SK-N-SH (cell line): ENCODE data around the gene SESN2. TPM values are rescaled to one million over a fixed set of nuclear protein-coding genes. Genes with fewer than 3 reads are reported as not detected.

Source experiments
- CTCF ChIA-PET: fragments of 300-600, 350-600 bp; formaldehyde crosslinking; extraction: SDS; loops from one replicate; lab custom pipeline; 2021; lab: Yijun Ruan, JAX
- POLR2A ChIA-PET: fragments of 350-600 bp; sonication (Branson Sonifier 250); formaldehyde crosslinking; extraction: SDS; loops from one replicate; lab custom pipeline; 2020; ENCODE audit warnings: antibody characterized with exemption, inconsistent platforms; lab: Yijun Ruan, JAX
- DNase-seq: peaks from one replicate; pipeline ENCODE4 v3.0.0; 2012
- H2AFZ ChIP-seq: fragments of 200-600 bp; sonication (generic); 2 replicates; pipeline ENCODE4 v1.8.1; 2016; ENCODE audit warnings: antibody characterized with exemption, mild to moderate bottlenecking, low read depth
- H3F3A ChIP-seq: fragments of 200-600 bp; sonication (generic); replicated peaks from 2 replicates; pipeline ENCODE3; 2016; ENCODE audit warnings: antibody characterized with exemption, mild to moderate bottlenecking; ENCODE audit not compliant: insufficient read depth
- H3K27ac ChIP-seq, 2 experiments: fragments of 200-500 bp in 1 of 2; fragments of 200-600 bp in 1 of 2; sonication (Bioruptor generic) in 1 of 2; sonication (generic), shearing (Covaris generic) in 1 of 2; 2 replicates each; pipeline versions ENCODE4 v1.5.1 to v1.6.1; 2014 to 2016; ENCODE audit warnings: low read depth in 2 of 2, inconsistent platforms in 1 of 2, low read length in 1 of 2, mild to moderate bottlenecking in 1 of 2, mixed read lengths in 1 of 2
- H3K27me3 ChIP-seq: fragments of 200-600 bp; sonication (generic), shearing (Covaris generic); 2 replicates; pipeline ENCODE4 v1.6.1; 2016; ENCODE audit warnings: mixed run types; ENCODE audit not compliant: insufficient read depth
- H3K36me3 ChIP-seq, 2 experiments: fragments of 200-500 bp in 1 of 2; fragments of 200-600 bp in 1 of 2; sonication (Bioruptor generic) in 1 of 2; sonication (generic) in 1 of 2; replicated peaks in 1 of 2; 2 replicates each; pipeline versions ENCODE3 to v1.5.1; 2014 to 2016; ENCODE audit warnings: low read length in 1 of 2, mild to moderate bottlenecking in 1 of 2; ENCODE audit not compliant: insufficient read depth in 2 of 2, control insufficient read depth in 1 of 2
- H3K4me1 ChIP-seq, 2 experiments: fragments of 200-500 bp in 1 of 2; fragments of 200-600 bp in 1 of 2; sonication (Bioruptor generic) in 1 of 2; sonication (generic), shearing (Covaris generic) in 1 of 2; 2 replicates each; pipeline versions ENCODE4 v1.5.1 to v1.6.1; 2014 to 2016; ENCODE audit warnings: low read depth in 1 of 2, low read length in 1 of 2, mixed run types in 1 of 2; ENCODE audit not compliant: insufficient read depth in 2 of 2, control insufficient read depth in 1 of 2
- H3K4me2 ChIP-seq: fragments of 200-600 bp; sonication (generic), shearing (Covaris generic); 2 replicates; pipeline ENCODE4 v1.6.1; 2017; ENCODE audit warnings: mixed run types
- H3K4me3 ChIP-seq, 2 experiments: fragments of 200-500 bp in 1 of 2; fragments of 200-600 bp in 1 of 2; sonication (Bioruptor generic) in 1 of 2; sonication (generic), shearing (Covaris generic) in 1 of 2; 2 replicates each; pipeline versions ENCODE4 v1.5.1 to v1.8.1; 2014 to 2016; ENCODE audit warnings: low read depth in 2 of 2, inconsistent platforms in 1 of 2, low read length in 1 of 2, mild to moderate bottlenecking in 1 of 2, mixed read lengths in 1 of 2, moderate library complexity in 1 of 2
- H3K79me2 ChIP-seq: fragments of 200-600 bp; sonication (generic); 2 replicates; pipeline ENCODE4 v1.8.1; 2017; ENCODE audit warnings: mild to moderate bottlenecking; ENCODE audit not compliant: insufficient read depth
- H3K9ac ChIP-seq: fragments of 200-600 bp; sonication (generic); 2 replicates; pipeline ENCODE4 v1.6.1; 2017; ENCODE audit warnings: mixed run types
- H3K9me2 ChIP-seq: fragments of 200-600 bp; sonication (generic); 2 replicates; pipeline ENCODE4 v1.6.1; 2017; ENCODE audit warnings: mixed run types
- H3K9me3 ChIP-seq: fragments of 200-600 bp; sonication (generic); 2 replicates; pipeline ENCODE4 v1.6.1; 2017; ENCODE audit warnings: mixed run types, mild to moderate bottlenecking, moderate library complexity
- H4K20me1 ChIP-seq: fragments of 200-600 bp; sonication (generic); 2 replicates; pipeline ENCODE4 v1.6.1; 2017; ENCODE audit warnings: mild to moderate bottlenecking, mixed run types; ENCODE audit not compliant: insufficient read depth
- CHD2 ChIP-seq: fragments of 150-350 bp; IDR thresholded peaks from 2 replicates; pipeline ENCODE4 v1.6.1; 2018; ENCODE audit warnings: low read length; ENCODE audit not compliant: partially characterized antibody
- FOSL2 ChIP-seq: IDR thresholded peaks from 2 replicates; pipeline ENCODE4 v1.4.0; 2012; ENCODE audit warnings: low read depth, mild to moderate bottlenecking, moderate library complexity, borderline replicate concordance
- FOXM1 ChIP-seq: IDR thresholded peaks from 2 replicates; pipeline ENCODE4 v1.4.0; 2012; ENCODE audit warnings: low read depth, mild to moderate bottlenecking
- GABPA ChIP-seq: IDR thresholded peaks from 2 replicates; pipeline ENCODE4 v1.4.0; 2012; ENCODE audit warnings: low read depth, mild to moderate bottlenecking
- GATA2 ChIP-seq: sonication (generic); formaldehyde crosslinking; IDR thresholded peaks from 2 replicates; pipeline ENCODE4 v1.5.0; 2020; ENCODE audit warnings: mild to moderate bottlenecking, missing genetic modification reagents
- MXI1 ChIP-seq: IDR thresholded peaks from 2 replicates; pipeline ENCODE4 v1.6.1; 2012; ENCODE audit warnings: mild to moderate bottlenecking, low read depth, low read length, improper control_type of control experiment
- NFIC ChIP-seq: IDR thresholded peaks from 2 replicates; pipeline ENCODE4 v1.4.0; 2012; ENCODE audit warnings: borderline replicate concordance
- NRF1 ChIP-seq: IDR thresholded peaks from 2 replicates; pipeline ENCODE4 v1.6.1; 2012; ENCODE audit warnings: low read depth, mild to moderate bottlenecking, low read length
- RAD21 ChIP-seq: IDR thresholded peaks from 2 replicates; pipeline ENCODE4 v1.6.1; 2012; ENCODE audit warnings: mild to moderate bottlenecking, low read length
- RXRA ChIP-seq: IDR thresholded peaks from 2 replicates; pipeline ENCODE4 v1.4.0; 2012; ENCODE audit warnings: low read depth, mild to moderate bottlenecking, borderline replicate concordance
- TAF1 ChIP-seq: IDR thresholded peaks from 2 replicates; pipeline ENCODE4 v1.6.1; 2012; ENCODE audit warnings: low read depth, mild to moderate bottlenecking, low read length, moderate library complexity, borderline replicate concordance
- TEAD4 ChIP-seq: IDR thresholded peaks from 2 replicates; pipeline ENCODE4 v1.4.0; 2012; ENCODE audit warnings: mild to moderate bottlenecking, borderline replicate concordance; ENCODE audit not compliant: insufficient read depth
- YY1 ChIP-seq: IDR thresholded peaks from 2 replicates; pipeline ENCODE4 v1.4.0; 2012; ENCODE audit warnings: low read depth, mild to moderate bottlenecking
- WGBS: methylation state at CpG from one replicate; pipeline ENCODE4 v1.1.6; 2017; ENCODE audit warnings: low lambda C conversion rate; 5-methylcytosine and 5-hydroxymethylcytosine counted together
- polyA plus RNA-seq, 3 experiments: library from polyadenylated mRNA; depleted of rRNA; stranded (reverse); fragments of >200 nt; gene quantifications; 2 replicates each; pipeline ENCODE4 v1.2.3, GENCODE V29; 2012
- TF ChIP-seq, protein P1 (sequence below): IDR thresholded peaks from 2 replicates; pipeline ENCODE4 v1.4.0; 2012; ENCODE audit warnings: low read depth, borderline replicate concordance
- TF ChIP-seq, protein P2 (sequence below): fragments of 150-350 bp; IDR thresholded peaks from 2 replicates; pipeline ENCODE4 v1.6.1; 2016; ENCODE audit warnings: mild to moderate bottlenecking, low read depth, low read length

The SESN2 gene
- polyA plus RNA-seq, 1 of the 3 experiments (the other 2 are of a cell fraction): 14.1 TPM

DNA sequence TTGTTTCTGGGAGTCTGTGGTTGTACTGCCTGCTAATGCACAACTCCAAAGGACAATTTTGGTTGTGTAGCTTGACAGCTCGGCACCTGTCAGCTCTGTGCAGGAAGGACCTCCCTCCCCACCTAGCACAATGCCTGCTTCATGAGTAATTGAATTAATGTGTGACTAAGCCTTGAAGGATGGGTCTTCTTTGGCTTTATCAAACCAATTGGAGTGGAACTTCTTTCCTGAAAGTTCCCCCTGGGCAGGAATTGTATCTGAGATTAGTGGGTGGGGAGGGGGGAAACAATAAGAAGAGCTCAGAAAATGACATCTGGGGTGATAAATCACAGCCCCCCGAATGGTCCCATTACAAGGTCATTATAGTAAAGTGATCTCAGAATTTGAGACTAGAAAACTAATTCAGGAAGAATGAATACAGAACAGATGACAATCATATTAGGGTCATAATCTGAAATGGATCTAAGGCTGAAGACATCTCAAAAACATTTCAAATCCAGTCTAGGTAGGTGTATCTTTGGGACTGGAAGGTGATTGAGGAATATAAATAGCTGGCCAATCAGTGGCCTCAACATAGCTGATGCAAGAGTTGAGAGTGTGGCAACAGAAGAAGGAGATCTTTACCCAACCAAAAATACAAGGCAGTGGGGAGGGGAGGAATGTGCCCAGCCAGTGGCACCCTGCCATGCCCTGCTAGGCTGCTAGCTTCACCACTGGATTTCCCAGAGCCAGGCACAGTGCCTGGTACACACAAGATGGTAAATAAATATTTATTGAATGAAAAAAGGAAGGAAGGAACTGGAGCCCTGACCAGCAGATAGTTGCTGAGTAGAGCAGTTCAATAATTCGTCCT, 10.1 kb upstream of the SESN2 start (continued):
- TF ChIP-seq, protein P1, sequence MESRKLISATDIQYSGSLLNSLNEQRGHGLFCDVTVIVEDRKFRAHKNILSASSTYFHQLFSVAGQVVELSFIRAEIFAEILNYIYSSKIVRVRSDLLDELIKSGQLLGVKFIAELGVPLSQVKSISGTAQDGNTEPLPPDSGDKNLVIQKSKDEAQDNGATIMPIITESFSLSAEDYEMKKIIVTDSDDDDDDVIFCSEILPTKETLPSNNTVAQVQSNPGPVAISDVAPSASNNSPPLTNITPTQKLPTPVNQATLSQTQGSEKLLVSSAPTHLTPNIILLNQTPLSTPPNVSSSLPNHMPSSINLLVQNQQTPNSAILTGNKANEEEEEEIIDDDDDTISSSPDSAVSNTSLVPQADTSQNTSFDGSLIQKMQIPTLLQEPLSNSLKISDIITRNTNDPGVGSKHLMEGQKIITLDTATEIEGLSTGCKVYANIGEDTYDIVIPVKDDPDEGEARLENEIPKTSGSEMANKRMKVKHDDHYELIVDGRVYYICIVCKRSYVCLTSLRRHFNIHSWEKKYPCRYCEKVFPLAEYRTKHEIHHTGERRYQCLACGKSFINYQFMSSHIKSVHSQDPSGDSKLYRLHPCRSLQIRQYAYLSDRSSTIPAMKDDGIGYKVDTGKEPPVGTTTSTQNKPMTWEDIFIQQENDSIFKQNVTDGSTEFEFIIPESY: no peak
- TF ChIP-seq, protein P2, sequence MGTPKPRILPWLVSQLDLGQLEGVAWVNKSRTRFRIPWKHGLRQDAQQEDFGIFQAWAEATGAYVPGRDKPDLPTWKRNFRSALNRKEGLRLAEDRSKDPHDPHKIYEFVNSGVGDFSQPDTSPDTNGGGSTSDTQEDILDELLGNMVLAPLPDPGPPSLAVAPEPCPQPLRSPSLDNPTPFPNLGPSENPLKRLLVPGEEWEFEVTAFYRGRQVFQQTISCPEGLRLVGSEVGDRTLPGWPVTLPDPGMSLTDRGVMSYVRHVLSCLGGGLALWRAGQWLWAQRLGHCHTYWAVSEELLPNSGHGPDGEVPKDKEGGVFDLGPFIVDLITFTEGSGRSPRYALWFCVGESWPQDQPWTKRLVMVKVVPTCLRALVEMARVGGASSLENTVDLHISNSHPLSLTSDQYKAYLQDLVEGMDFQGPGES: no peak
- TF ChIP-seq RAD21 (no peak), NFIC (peak; percentile 16; the same call in 1 of the 2 replicates), GATA2 (CRISPR knock-in tag) (no peak; the same call in 1 of the 2 replicates), CHD2 (no peak), TAF1 (no peak), YY1 (no peak), TEAD4 (no peak), MXI1 (no peak), RXRA (no peak), NRF1 (no peak)

DNA sequence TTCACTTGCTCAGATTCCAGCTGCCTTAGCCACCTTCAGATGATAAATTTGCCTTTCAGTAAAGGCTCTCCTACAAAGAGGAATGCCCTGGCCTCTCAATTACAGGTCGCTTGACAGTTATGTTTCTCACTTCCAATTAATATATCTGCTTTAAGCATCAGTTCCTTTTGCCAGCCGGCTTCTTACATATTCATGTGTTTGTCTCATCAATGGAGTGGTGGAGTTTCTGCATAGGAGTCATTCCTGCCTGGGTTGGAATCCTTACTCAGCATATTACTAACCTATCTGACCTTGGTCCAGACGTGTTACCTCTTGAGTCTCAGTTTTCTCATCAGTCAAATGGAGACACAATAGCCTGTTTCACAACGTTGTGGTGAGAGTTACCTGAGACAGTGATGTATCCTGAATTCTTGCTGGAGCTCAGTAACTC, 9.4 kb upstream of the SESN2 start:
- H3K4me3 ChIP-seq: no peak overlapping the region
- no peaks in the 10 kb centered on the region for H4K20me1 ChIP-seq
- no peaks in the 10 kb centered on the region for H3K9me2 ChIP-seq
- H3K27me3 ChIP-seq: no peaks in the 10 kb centered on the region
- H3K9me3 ChIP-seq: no peaks in the 10 kb centered on the region
- peaks cover 19 to 22% of the 10 kb centered on the region in 2 experiments; a peak in 3 of 4 replicates for H3K4me1 ChIP-seq
- H3K27ac ChIP-seq: peak overlapping the region; percentile 70 to 95
- no peaks in the 10 kb centered on the region for H3K36me3 ChIP-seq
- TF ChIP-seq YY1: no peak
- no peak for TF ChIP-seq GABPA
- no peak for TF ChIP-seq RAD21
- TF ChIP-seq FOXM1: no peak
- TF ChIP-seq MXI1: no peak
- TF ChIP-seq FOSL2: no peak
- WGBS: 50% methylated on average over 4 of the region's 4 CpGs
- no peak overlapping the region for H3K4me2 ChIP-seq
- no peak for DNase-seq
- CTCF ChIA-PET: interaction anchor here (1.0 to 4.0 kb wide), 12 partner anchors 8 to 353 kb away, joined by 3 to 36 read pairs (median 6); partner anchors contain the start of genes ATP5IF1, DNAJC8 and PHACTR4
- H3F3A ChIP-seq: peaks cover 19% of the 10 kb centered on the region
- H3K79me2 ChIP-seq: 0 out of 2 replicates have a peak, but pooled peaks cover 3% of the 10 kb centered on the region
- no peak overlapping the region for H3K9ac ChIP-seq
- POLR2A ChIA-PET: interaction anchor here (0.7 to 1.9 kb wide), 3 partner anchors 10 to 79 kb away, joined by 3 to 11 read pairs (median 8); partner anchors contain the start of genes ATP5IF1 and MED18
- no peak overlapping the region for H2AFZ ChIP-seq
